Right lobe of liver (tissue), 6 donors: Measurements from ENCODE around the gene CNFN. TPM values are rescaled to one million over a fixed set of nuclear protein-coding genes. Genes with fewer than 3 reads are reported as not detected.
A peak's percentile ranks its signal among the peaks of the same experiment; 100 is the strongest.

ENCODE experiments used
- ATAC-seq, 4 donors: fragments of 200-7000 bp; cut with Tn5 transposase; one replicate each; pipeline ENCODE4 v1.9.1; 2020; ENCODE audit warnings: mild to moderate bottlenecking in 4 of 4, moderate library complexity in 4 of 4
- DNase-seq, 3 donors: peaks; one replicate each; pipeline ENCODE4 v3.0.0-alpha.2; 2020
- H3K27ac ChIP-seq, 3 donors: fragments of 200-600 bp; one replicate each; pipeline ENCODE4 v1.8.0; 2022
- H3K27me3 ChIP-seq, 2 donors: fragments of 200-600 bp; one replicate each; pipeline ENCODE4 v1.8.0; 2022
- H3K36me3 ChIP-seq, 4 donors: fragments of 200-600 bp; sonication (generic) in 1 of 4; one replicate each; pipeline versions ENCODE4 v1.5.1 to v1.8.0; 2017 to 2022; ENCODE audit warnings: control low read depth in 1 of 4
- H3K4me1 ChIP-seq, 4 donors: fragments of 200-600 bp; sonication (generic) in 1 of 4; one replicate each; pipeline versions ENCODE4 v1.5.1 to v1.8.0; 2017 to 2022; ENCODE audit warnings: control low read depth in 1 of 4
- H3K4me3 ChIP-seq, 3 donors: fragments of 200-600 bp; one replicate each; pipeline ENCODE4 v1.8.0; 2022
- H3K9me3 ChIP-seq, 4 donors: fragments of 200-600 bp; sonication (generic) in 1 of 4; one replicate each; pipeline versions ENCODE4 v1.5.1 to v1.8.0; 2017 to 2022; ENCODE audit warnings: control low read depth in 1 of 4
- CTCF ChIP-seq, 4 donors: fragments of 200-600 bp in 3 of 4; fragments of 450-650 bp in 1 of 4; IDR thresholded peaks; one replicate each; pipeline versions ENCODE4 v1.5.1 to v1.8.0; 2016 to 2022; ENCODE audit warnings: antibody characterized with exemption in 4 of 4, mild to moderate bottlenecking in 2 of 4
- POLR2A ChIP-seq: fragments of 450-650 bp; IDR thresholded peaks from one replicate; pipeline ENCODE4 v1.6.1; 2017; ENCODE audit warnings: antibody characterized with exemption, mild to moderate bottlenecking
- WGBS: methylation state at CpG from one replicate; pipeline ENCODE4 v1.1.6; 2018; ENCODE audit warnings: low coverage, low lambda C conversion rate; ENCODE audit not compliant: insufficient coverage; ENCODE audit errors: missing lambda C conversion rate; 5-methylcytosine and 5-hydroxymethylcytosine counted together
- intact Hi-C, 2 donors: fragments of 100-400 bp; cut with DNase I; formaldehyde crosslinking; loops; one replicate each; pipeline versions ENCODE4 v1.11.2 to v1.14.1; 2022
- total RNA-seq, 6 experiments: library from RNA; depleted of rRNA in 2 of 6; stranded (reverse); fragments of >200 nt in 2 of 6; fragmentation: NEBNext Ultra II Directional in 3 of 6; extraction: Animal tissue kit (Norgen Biotek cat#: 25700) in 3 of 6; gene quantifications; one replicate each; pipeline versions ENCODE4 v1.1.0 to v1.2.4, GENCODE V29; 2016 to 2023
- donor health status: DM: no; HTN: yes; CAD: no.
- donor health status: DM: no; HTN: no; CAD: no.
- donor health status: DM: no; HTN: no; CAD: no.
- donor health status: DM: no; HTN: yes; CAD: no.
- donor health status: DM: no; HTN: yes; CAD: no.

The CNFN gene
- total RNA-seq, 6 experiments from 2014 or later: not detected

- Histone ChIP-seq H3K36me3 (peaks cover 0 to 4% (median 0%) of the 10 kb centered on the region in 4 donors), H3K4me3 (no peak overlapping the region), H3K27ac (no peak overlapping the region), H3K4me1 (no peaks in the 10 kb centered on the region), H3K27me3 (no peaks in the 10 kb centered on the region), H3K9me3 (peaks cover 0 to 5% (median 0%) of the 10 kb centered on the region in 4 donors)
- TF ChIP-seq CTCF (IDR thresholded peaks at IDR 0.05): no peak
- ATAC-seq (no peak), DNase-seq (no peak)
- 82% methylated on average over 1 of the region's 1 CpG for WGBS
- intact Hi-C loops: no loop called here
Observed at GRCh38 chr19:42366673-42367072, 23.4 kb downstream of the CNFN start.

DNA sequence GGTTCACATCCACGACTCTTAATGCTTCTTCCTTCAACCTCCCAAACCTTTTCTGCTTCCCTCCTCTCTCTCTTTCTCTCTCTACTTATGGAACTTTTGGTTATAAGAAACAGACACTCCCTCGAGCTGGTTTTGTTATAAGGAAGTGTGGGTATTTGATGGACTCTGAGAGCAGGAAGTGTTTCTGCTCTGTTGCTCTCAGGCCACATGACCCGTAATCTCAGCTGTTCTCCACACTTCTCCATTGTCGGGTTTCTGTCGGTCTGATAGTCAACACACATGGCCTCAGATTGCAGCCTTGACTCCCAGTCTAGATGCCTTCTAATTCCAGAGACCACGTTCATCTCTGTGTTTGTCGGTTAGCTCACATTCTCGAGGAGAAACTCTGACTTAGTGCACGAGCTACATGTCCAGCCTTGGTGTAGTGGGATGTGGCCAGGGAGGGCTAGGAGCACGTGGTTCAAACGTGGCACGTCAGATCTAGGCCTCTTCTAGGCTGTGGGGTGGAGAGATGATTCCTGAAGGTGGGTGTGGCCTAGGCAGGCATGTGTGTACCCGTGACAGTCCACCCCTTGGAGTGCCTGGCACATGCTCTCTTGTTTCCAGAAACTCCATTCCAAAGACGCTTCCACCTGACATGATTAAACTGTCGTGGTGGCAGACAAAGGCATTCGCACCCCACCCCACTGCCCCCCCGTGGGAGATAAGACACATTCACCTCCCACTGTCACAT lies 26.3 kb downstream of the CNFN start:
- H3K36me3 ChIP-seq: peaks cover 0 to 4% (median 0%) of the 10 kb centered on the region in 4 donors
- DNase-seq: no peak
- no peak overlapping the region for H3K4me3 ChIP-seq
- no peaks in the 10 kb centered on the region for H3K27me3 ChIP-seq
- H3K9me3 ChIP-seq: peaks cover 0 to 5% (median 0%) of the 10 kb centered on the region in 4 donors
- H3K27ac ChIP-seq: no peak overlapping the region
- peak in 3 of 4 donors; percentile 9 to 57 (median 47) for ATAC-seq
- 79% methylated on average over 12 of the region's 17 CpGs for WGBS
- TF ChIP-seq POLR2A (no peak), CTCF (IDR thresholded peaks at IDR 0.05) (no peak)
- intact Hi-C loops: no loop called here
- no peaks in the 10 kb centered on the region for H3K4me1 ChIP-seq

DNA sequence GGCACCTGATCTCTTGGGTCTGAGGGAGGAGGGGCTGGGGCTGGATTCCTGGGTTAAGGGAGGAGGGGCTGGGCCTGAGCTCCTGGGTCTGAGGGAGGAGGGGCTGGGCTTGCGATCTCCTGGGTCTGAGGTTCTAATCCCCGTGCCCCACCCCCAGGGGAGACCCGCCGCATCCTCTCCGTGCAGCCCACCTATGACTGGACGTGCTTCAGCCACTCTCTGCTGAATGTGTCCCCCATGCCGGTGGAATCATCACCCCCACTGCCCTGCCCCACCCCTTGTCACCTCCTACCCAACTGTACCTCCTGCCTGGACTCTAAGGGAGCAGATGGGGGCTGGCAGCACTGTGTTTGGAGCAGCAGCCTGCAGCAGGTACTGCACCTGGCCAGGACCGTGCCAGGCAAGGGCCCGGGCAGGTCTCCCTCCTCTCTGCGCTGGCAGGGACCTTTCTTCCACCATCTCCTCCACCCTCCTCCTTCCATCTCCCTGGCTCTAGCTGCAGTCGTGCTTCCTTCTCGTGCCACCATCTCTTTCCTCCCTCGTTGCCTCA lies 27.1 kb downstream of the CNFN start:
- no peak for TF ChIP-seq CTCF (IDR thresholded peaks at IDR 0.05)
- no peak overlapping the region for H3K27ac ChIP-seq
- H3K4me3 ChIP-seq: no peak overlapping the region
- peaks cover 0 to 4% (median 0%) of the 10 kb centered on the region in 4 donors for H3K36me3 ChIP-seq
- DNase-seq (no peak), ATAC-seq (no peak)
- no peaks in the 10 kb centered on the region for H3K27me3 ChIP-seq
- intact Hi-C loops: no loop called here
- peaks cover 0 to 5% (median 0%) of the 10 kb centered on the region in 4 donors for H3K9me3 ChIP-seq
- WGBS: 89% methylated on average over 6 of the region's 13 CpGs
- no peaks in the 10 kb centered on the region for H3K4me1 ChIP-seq

DNA sequence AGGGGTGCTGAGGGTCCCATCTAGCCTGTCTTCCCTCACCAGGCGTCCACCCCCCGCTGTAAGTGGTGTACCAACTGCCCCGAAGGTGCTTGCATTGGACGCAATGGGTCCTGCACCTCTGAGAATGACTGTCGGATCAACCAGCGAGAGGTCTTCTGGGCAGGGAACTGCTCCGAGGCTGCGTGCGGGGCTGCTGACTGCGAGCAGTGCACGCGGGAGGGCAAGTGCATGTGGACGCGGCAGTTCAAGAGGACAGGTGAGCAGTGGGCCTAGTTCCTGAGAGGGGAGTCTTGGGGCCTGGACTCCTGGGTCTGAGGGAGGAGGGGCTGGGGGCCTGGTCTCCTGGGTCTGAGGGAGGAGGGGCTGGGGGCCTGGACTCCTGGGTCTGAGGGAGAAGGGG lies 27.8 kb downstream of the CNFN start:
- peak in 1 of 3 donors; percentile 52 for DNase-seq
- WGBS: no CpG with 5 or more reads among the region's 14 CpGs
- Histone ChIP-seq H3K27ac (no peak overlapping the region), H3K9me3 (peaks cover 0 to 5% (median 0%) of the 10 kb centered on the region in 4 donors), H3K4me3 (no peak overlapping the region), H3K4me1 (no peaks in the 10 kb centered on the region), H3K36me3 (peaks cover 0 to 4% (median 0%) of the 10 kb centered on the region in 4 donors), H3K27me3 (no peaks in the 10 kb centered on the region)
- TF ChIP-seq CTCF (IDR thresholded peaks at IDR 0.05): no peak
- TF ChIP-seq POLR2A: no peak
- intact Hi-C loops: no loop called here
- no peak for ATAC-seq
